Suprapubic skin (tissue), 4 donors: ENCODE results near the gene EMCN. TPM values are rescaled to one million over a fixed set of nuclear protein-coding genes. Genes with fewer than 3 reads are reported as not detected.

Experiments used
- DNase-seq, 2 donors: peaks; one replicate each; pipeline ENCODE4 v3.0.0-alpha.2; 2019; ENCODE audit warnings: low spot score in 2 of 2
- H3K27ac ChIP-seq: fragments of 200-600 bp; sonication (generic); one replicate; pipeline ENCODE4 v1.5.1; 2019
- H3K27me3 ChIP-seq: fragments of 200-600 bp; sonication (generic); one replicate; pipeline ENCODE4 v1.5.1; 2019
- H3K36me3 ChIP-seq: fragments of 200-600 bp; sonication (generic); one replicate; pipeline ENCODE4 v1.5.1; 2019
- H3K4me1 ChIP-seq: fragments of 200-600 bp; sonication (generic); one replicate; pipeline ENCODE4 v1.5.1; 2019
- H3K4me3 ChIP-seq: fragments of 200-600 bp; sonication (generic); one replicate; pipeline ENCODE4 v1.5.1; 2019; ENCODE audit warnings: mild to moderate bottlenecking
- H3K9me3 ChIP-seq: fragments of 200-600 bp; sonication (generic); one replicate; pipeline ENCODE4 v1.5.1; 2019
- EP300 ChIP-seq: sonication (generic); formaldehyde crosslinking; IDR thresholded peaks from one replicate; pipeline ENCODE4 v1.6.1; 2017; ENCODE audit warnings: antibody characterized with exemption
- POLR2A ChIP-seq, 2 donors: fragments of 450-650 bp; IDR thresholded peaks; one replicate each; pipeline ENCODE4 v1.6.1; 2017; ENCODE audit warnings: antibody characterized with exemption in 2 of 2, mild to moderate bottlenecking in 2 of 2, moderate library complexity in 2 of 2
- POLR2AphosphoS5 ChIP-seq, 3 donors: sonication (generic); formaldehyde crosslinking; IDR thresholded peaks; one replicate each; pipeline ENCODE4 v1.6.1; 2017; ENCODE audit warnings: antibody characterized with exemption in 3 of 3
- WGBS: methylation state at CpG from one replicate; pipeline ENCODE4 v1.1.5; 2018; 5-methylcytosine and 5-hydroxymethylcytosine counted together
- total RNA-seq, 4 donors: library from RNA; depleted of rRNA; stranded (reverse); fragments of >200 nt; gene quantifications; one replicate each; pipeline ENCODE4 v1.1.0, GENCODE V29; 2016
- TF ChIP-seq, protein P1 (sequence below), 2 donors: fragments of 200-600 bp in 1 of 2; fragments of 450-650 bp in 1 of 2; sonication (generic) in 1 of 2; IDR thresholded peaks; one replicate each; pipeline ENCODE4 v1.5.1; 2016 to 2019; ENCODE audit warnings: antibody characterized with exemption in 2 of 2, mild to moderate bottlenecking in 1 of 2, moderate library complexity in 1 of 2

The EMCN gene
- total RNA-seq, 4 donors from 2014 or later: 5.3 to 22.7 (median 10.2) TPM

DNA sequence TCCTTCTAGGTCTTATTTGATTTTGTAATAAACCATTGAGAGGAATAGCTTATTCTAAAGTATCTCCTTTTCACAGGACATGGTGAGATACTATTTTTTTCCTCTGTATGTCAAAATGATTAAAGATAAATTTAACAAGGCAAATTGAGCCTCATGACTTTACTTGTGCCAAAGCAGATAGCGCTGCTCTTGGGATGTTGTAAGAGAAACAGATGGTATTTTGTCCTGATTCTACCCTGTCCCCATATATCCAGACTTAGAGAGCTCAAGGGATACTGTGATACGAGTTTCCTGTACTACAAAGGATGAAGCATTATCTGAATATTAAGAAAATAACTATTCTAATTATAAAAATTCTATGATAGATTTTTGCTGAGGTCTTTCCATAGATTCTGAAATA lies 34.0 kb downstream of the EMCN start:
- no peak for TF ChIP-seq EP300
- no peak for TF ChIP-seq POLR2A (IDR thresholded peaks at IDR 0.05)
- TF ChIP-seq, protein P1, sequence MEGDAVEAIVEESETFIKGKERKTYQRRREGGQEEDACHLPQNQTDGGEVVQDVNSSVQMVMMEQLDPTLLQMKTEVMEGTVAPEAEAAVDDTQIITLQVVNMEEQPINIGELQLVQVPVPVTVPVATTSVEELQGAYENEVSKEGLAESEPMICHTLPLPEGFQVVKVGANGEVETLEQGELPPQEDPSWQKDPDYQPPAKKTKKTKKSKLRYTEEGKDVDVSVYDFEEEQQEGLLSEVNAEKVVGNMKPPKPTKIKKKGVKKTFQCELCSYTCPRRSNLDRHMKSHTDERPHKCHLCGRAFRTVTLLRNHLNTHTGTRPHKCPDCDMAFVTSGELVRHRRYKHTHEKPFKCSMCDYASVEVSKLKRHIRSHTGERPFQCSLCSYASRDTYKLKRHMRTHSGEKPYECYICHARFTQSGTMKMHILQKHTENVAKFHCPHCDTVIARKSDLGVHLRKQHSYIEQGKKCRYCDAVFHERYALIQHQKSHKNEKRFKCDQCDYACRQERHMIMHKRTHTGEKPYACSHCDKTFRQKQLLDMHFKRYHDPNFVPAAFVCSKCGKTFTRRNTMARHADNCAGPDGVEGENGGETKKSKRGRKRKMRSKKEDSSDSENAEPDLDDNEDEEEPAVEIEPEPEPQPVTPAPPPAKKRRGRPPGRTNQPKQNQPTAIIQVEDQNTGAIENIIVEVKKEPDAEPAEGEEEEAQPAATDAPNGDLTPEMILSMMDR (IDR thresholded peaks at IDR 0.05): no peak
- TF ChIP-seq POLR2AphosphoS5 (IDR thresholded peaks at IDR 0.05): no peak
- no peaks in the 10 kb centered on the region for H3K9me3 ChIP-seq
- no peak overlapping the region for H3K27ac ChIP-seq
- DNase-seq: no peak
- H3K4me3 ChIP-seq: no peak overlapping the region
- H3K27me3 ChIP-seq: no peaks in the 10 kb centered on the region
- no peaks in the 10 kb centered on the region for H3K36me3 ChIP-seq
- 85% methylated on average over 2 of the region's 2 CpGs for WGBS
- H3K4me1 ChIP-seq: no peaks in the 10 kb centered on the region

DNA sequence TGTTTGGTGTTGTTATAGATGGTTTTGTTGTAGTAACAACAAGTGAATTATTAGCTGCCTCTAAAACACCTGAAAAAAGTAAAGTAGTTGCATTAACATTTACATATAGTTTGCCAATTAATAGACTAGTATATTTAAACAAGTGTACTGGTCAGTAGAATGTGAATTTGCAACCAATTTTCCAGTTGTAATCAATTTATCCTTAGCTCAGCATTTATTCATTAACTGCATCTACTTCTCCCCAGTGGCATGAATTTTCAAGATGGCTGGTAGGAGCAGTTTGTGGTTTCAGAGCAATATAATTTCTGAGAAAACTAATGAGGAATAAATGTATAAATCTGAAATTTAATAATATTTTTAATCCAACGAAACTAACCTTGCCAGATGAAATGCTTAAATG lies 37.9 kb downstream of the EMCN start:
- Histone ChIP-seq H3K9me3 (no peaks in the 10 kb centered on the region), H3K4me1 (no peaks in the 10 kb centered on the region), H3K27ac (no peak overlapping the region), H3K27me3 (no peaks in the 10 kb centered on the region), H3K4me3 (no peak overlapping the region), H3K36me3 (no peaks in the 10 kb centered on the region)
- no peak for DNase-seq
- TF ChIP-seq, protein P1 (IDR thresholded peaks at IDR 0.05): no peak
- 83% methylated on average over 1 of the region's 1 CpG for WGBS

DNA sequence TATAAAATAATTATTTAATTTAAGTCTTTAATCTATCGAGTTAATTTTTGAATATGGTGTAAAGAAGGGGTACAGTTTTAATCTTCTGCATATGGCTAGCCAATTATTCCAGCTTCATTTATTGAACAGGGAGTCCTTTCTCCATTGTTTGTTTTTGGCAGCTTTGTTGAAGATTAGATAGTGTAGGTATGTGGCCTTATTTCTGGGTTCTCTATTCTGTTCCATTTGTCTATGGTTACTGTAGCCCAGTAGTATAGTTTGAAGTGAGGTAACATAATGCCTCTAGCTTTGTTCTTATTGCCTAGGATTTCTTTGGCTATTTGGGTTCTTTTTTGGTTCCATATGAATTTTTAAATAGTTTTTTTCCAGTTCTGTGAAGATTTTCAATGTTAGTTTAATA lies 48.3 kb downstream of the EMCN start:
- no peaks in the 10 kb centered on the region for H3K4me1 ChIP-seq
- no CpG with 5 or more reads among the region's 1 CpG for WGBS

DNA sequence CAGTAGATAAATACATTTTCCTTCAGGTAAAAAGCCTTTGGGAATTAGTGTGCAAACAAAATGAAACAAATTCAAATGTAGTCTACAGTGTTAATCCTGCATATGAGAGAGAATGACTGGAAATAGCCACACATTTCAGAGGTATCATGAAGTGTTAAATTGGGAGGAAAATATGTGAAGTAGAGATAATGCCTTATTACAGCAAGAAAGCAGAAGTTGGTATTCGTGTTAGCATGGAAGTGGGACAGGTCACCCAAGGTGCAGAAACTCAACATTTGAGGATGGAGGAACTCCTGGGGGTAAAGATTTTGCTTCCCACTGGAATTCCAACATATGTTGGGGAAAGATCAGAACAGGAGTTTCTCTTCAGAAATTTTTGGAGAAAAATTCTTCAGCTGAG lies 51.3 kb downstream of the EMCN start:
- H3K27me3 ChIP-seq: no peaks in the 10 kb centered on the region

More for the DNA sequence above, 48.3 kb downstream of the EMCN start:
- H3K4me3 ChIP-seq: no peak overlapping the region
- no peaks in the 10 kb centered on the region for H3K27me3 ChIP-seq
- H3K9me3 ChIP-seq: no peaks in the 10 kb centered on the region
- no peak overlapping the region for H3K27ac ChIP-seq
- TF ChIP-seq POLR2A (IDR thresholded peaks at IDR 0.05) (no peak), POLR2AphosphoS5 (IDR thresholded peaks at IDR 0.05) (no peak), EP300 (no peak)
- TF ChIP-seq, protein P1 (IDR thresholded peaks at IDR 0.05): no peak
- no peaks in the 10 kb centered on the region for H3K36me3 ChIP-seq
- no peak for DNase-seq

DNA sequence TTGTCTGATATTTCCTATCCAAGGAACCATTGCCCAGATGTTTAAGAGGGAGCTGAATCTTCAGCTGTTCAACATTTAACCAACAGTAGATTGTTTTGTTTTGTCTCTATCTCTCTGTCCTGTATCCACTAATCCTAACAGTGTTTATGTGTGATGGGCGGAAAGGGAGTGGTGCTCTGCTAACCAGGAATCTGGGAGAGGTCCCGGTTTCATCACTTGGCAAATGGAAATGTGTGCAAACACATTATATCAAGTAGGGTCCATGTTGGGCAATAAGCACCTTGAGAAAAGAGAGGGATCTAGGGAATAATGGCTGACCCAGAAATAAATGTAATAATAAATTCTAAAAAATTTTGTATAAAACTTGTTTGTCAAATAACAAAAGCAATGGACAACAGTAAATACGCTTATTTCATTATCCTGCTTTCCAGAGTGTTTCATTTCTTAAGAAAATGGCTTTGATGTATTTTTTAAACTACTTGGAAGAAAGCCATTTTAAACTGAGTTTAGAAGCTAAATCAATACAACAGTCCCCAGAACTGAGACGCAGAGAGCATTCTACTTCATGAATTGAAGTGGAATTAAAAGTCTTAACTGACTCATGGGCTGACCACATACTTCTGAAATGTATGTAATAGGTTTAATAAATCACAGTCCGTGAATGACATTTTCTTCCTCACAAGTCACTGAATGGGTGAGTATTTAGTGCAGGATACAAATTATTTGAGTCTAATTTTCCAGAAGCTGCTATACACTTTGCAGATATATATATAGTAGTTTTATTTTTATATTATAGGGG lies 55.8 kb downstream of the EMCN start:
- DNase-seq: no peak
- TF ChIP-seq EP300: no peak
- TF ChIP-seq POLR2AphosphoS5 (IDR thresholded peaks at IDR 0.05): no peak
- TF ChIP-seq, protein P1 (IDR thresholded peaks at IDR 0.05): no peak
- TF ChIP-seq POLR2A (IDR thresholded peaks at IDR 0.05): no peak
- Histone ChIP-seq H3K27me3 (no peaks in the 10 kb centered on the region), H3K27ac (no peak overlapping the region), H3K4me3 (no peak overlapping the region), H3K4me1 (no peaks in the 10 kb centered on the region), H3K9me3 (no peaks in the 10 kb centered on the region), H3K36me3 (no peaks in the 10 kb centered on the region)
- 77% methylated on average over 5 of the region's 5 CpGs for WGBS

More for the DNA sequence above, 51.3 kb downstream of the EMCN start:
- Histone ChIP-seq H3K4me1 (no peaks in the 10 kb centered on the region), H3K4me3 (no peak overlapping the region), H3K27ac (no peak overlapping the region), H3K36me3 (no peaks in the 10 kb centered on the region), H3K9me3 (no peaks in the 10 kb centered on the region)
- 78% methylated on average over 1 of the region's 1 CpG for WGBS
- no peak for TF ChIP-seq POLR2A (IDR thresholded peaks at IDR 0.05)
- TF ChIP-seq POLR2AphosphoS5 (IDR thresholded peaks at IDR 0.05): no peak
- no peak for TF ChIP-seq EP300
- TF ChIP-seq, protein P1 (IDR thresholded peaks at IDR 0.05): no peak
- no peak for DNase-seq
